ENCODE measurements around the gene PAQR5. TPM values are rescaled to one million over a fixed set of nuclear protein-coding genes. Genes with fewer than 3 reads are reported as not detected.

The PAQR5 gene
- total RNA-seq, 2 donors from 2014 or later, result 43.6 to 55.6 TPM

- H3K4me3 Mint-ChIP-seq, result no peak overlapping the region
- DNase-seq, result no peak
- H3K9me3 ChIP-seq (ENCODE audit: control insufficient read depth, low read length), result no peaks in the 10 kb centered on the region
- no peak overlapping the region for H3K4me3 ChIP-seq (ENCODE audit: low read length)
- H3K27ac Mint-ChIP-seq, result no peak overlapping the region
- peaks cover 8% of the 10 kb centered on the region for H3K4me1 Mint-ChIP-seq
- H3K27me3 ChIP-seq (ENCODE audit: control insufficient read depth, insufficient read depth, low read length, poor library complexity, severe bottlenecking), result no peaks in the 10 kb centered on the region
- peaks cover 41% of the 10 kb centered on the region for H3K36me3 Mint-ChIP-seq (ENCODE audit: low read depth)
- no peak for TF ChIP-seq CTCF (conservative IDR thresholded peaks at IDR 0.05)
- no peaks in the 10 kb centered on the region for H3K27me3 Mint-ChIP-seq (ENCODE audit: insufficient read depth)
- H3K9ac ChIP-seq (ENCODE audit: extremely low read depth, low read length, poor library complexity, severe bottlenecking), result no peak overlapping the region
- no peaks in the 10 kb centered on the region for H3K4me1 ChIP-seq (ENCODE audit: control insufficient read depth, insufficient read depth, low read length)
- H3K9me3 Mint-ChIP-seq, result no peaks in the 10 kb centered on the region
- peaks cover 61% of the 10 kb centered on the region for H3K36me3 ChIP-seq (ENCODE audit: control insufficient read depth, insufficient read depth, low read length)
- H3K27ac ChIP-seq (ENCODE audit: low read depth, low read length), result no peak overlapping the region
These were observed 118.9 kb downstream of the PAQR5 start for GRCh38 chr15:69417581-69417980.

GRCh38 chr15:69421498-69421897 is 122.8 kb downstream of the PAQR5 start:
- DNase-seq, result no peak
- H3K27me3 Mint-ChIP-seq (ENCODE audit: insufficient read depth), result no peaks in the 10 kb centered on the region
- TF ChIP-seq CTCF (conservative IDR thresholded peaks at IDR 0.05), result no peak
- Histone ChIP-seq H3K9me3 (ENCODE audit: control insufficient read depth, low read length) (no peaks in the 10 kb centered on the region), H3K27ac (ENCODE audit: low read depth, low read length) (no peak overlapping the region), H3K4me3 (ENCODE audit: low read length) (no peak overlapping the region), H3K27me3 (ENCODE audit: control insufficient read depth, insufficient read depth, low read length, poor library complexity, severe bottlenecking) (no peaks in the 10 kb centered on the region), H3K9ac (ENCODE audit: extremely low read depth, low read length, poor library complexity, severe bottlenecking) (no peak overlapping the region), H3K36me3 (ENCODE audit: control insufficient read depth, insufficient read depth, low read length) (peaks cover 93% of the 10 kb centered on the region), H3K4me1 (ENCODE audit: control insufficient read depth, insufficient read depth, low read length) (no peaks in the 10 kb centered on the region)
- no peaks in the 10 kb centered on the region for H3K9me3 Mint-ChIP-seq
- H3K4me3 Mint-ChIP-seq, result no peak overlapping the region
- H3K27ac Mint-ChIP-seq, result peak overlapping the region; percentile 44
- peaks cover 66% of the 10 kb centered on the region for H3K36me3 Mint-ChIP-seq (ENCODE audit: low read depth)
- H3K4me1 Mint-ChIP-seq, result no peaks in the 10 kb centered on the region

- no peaks in the 10 kb centered on the region for H3K4me1 Mint-ChIP-seq
- Histone ChIP-seq H3K36me3 (ENCODE audit: control insufficient read depth, insufficient read depth, low read length) (peaks cover 97% of the 10 kb centered on the region), H3K9ac (ENCODE audit: extremely low read depth, low read length, poor library complexity, severe bottlenecking) (no peak overlapping the region), H3K4me3 (ENCODE audit: low read length) (no peak overlapping the region), H3K27ac (ENCODE audit: low read depth, low read length) (no peak overlapping the region), H3K27me3 (ENCODE audit: control insufficient read depth, insufficient read depth, low read length, poor library complexity, severe bottlenecking) (no peaks in the 10 kb centered on the region), H3K4me1 (ENCODE audit: control insufficient read depth, insufficient read depth, low read length) (no peaks in the 10 kb centered on the region), H3K9me3 (ENCODE audit: control insufficient read depth, low read length) (no peaks in the 10 kb centered on the region)
- peaks cover 67% of the 10 kb centered on the region for H3K36me3 Mint-ChIP-seq (ENCODE audit: low read depth)
- no peaks in the 10 kb centered on the region for H3K27me3 Mint-ChIP-seq (ENCODE audit: insufficient read depth)
- no peak overlapping the region for H3K4me3 Mint-ChIP-seq
- 90 to 100% methylated on average over 3 to 4 of the region's 4 CpGs for WGBS, 2 experiments (ENCODE audit: insufficient coverage in 1 of 2, insufficient read length in 1 of 2)
- no peak for TF ChIP-seq CTCF (conservative IDR thresholded peaks at IDR 0.05)
- DNase-seq, result no peak
- no peaks in the 10 kb centered on the region for H3K9me3 Mint-ChIP-seq
- H3K27ac Mint-ChIP-seq, result no peak overlapping the region
These were observed 123.7 kb downstream of the PAQR5 start for GRCh38 chr15:69422336-69422895.
